HepG2 (cell line): ENCODE data around the gene ZNF575. TPM values are rescaled to one million over a fixed set of nuclear protein-coding genes. Genes with fewer than 3 reads are reported as not detected.

Experiments used
- AHDC1 ChIP-seq: sonication (generic); formaldehyde crosslinking; IDR thresholded peaks from 2 replicates; pipeline ENCODE4 v1.5.1; 2020; ENCODE audit warnings: mild to moderate bottlenecking, missing genetic modification reagents, borderline replicate concordance
- CCDC6 ChIP-seq: sonication (generic); formaldehyde crosslinking; IDR thresholded peaks from 2 replicates; pipeline ENCODE4 v1.8.1; 2022; ENCODE audit warnings: mild to moderate bottlenecking, missing genetic modification reagents, moderate library complexity
- ETV6 ChIP-seq: sonication (generic); formaldehyde crosslinking; conservative IDR thresholded peaks from 2 replicates; pipeline ENCODE4 v1.4.0; 2020; ENCODE audit warnings: missing genetic modification reagents
- FOXM1 ChIP-seq: sonication (generic); formaldehyde crosslinking; IDR thresholded peaks from 2 replicates; pipeline ENCODE4 v1.5.0; 2020; ENCODE audit warnings: missing genetic modification reagents
- KDM3A ChIP-seq: IDR thresholded peaks from 2 replicates; pipeline ENCODE4 v1.6.1; 2018; ENCODE audit warnings: low read depth, missing compliant biosample characterization
- PLRG1 ChIP-seq: fragments of 450-650 bp; conservative IDR thresholded peaks from 2 replicates; pipeline ENCODE4 v1.6.1; 2016
- TEF ChIP-seq: sonication (generic); formaldehyde crosslinking; IDR thresholded peaks from 2 replicates; pipeline ENCODE4 v1.5.0; 2020; ENCODE audit warnings: missing genetic modification reagents
- ZBTB21 ChIP-seq: sonication (generic); formaldehyde crosslinking; IDR thresholded peaks from 2 replicates; pipeline ENCODE4 v1.4.0; 2020; ENCODE audit warnings: missing genetic modification reagents
- ZFP82 ChIP-seq: sonication (generic); formaldehyde crosslinking; IDR thresholded peaks from 2 replicates; pipeline ENCODE4 v1.5.1; 2020; ENCODE audit warnings: mild to moderate bottlenecking, missing genetic modification reagents, borderline replicate concordance
- ZNF101 ChIP-seq: sonication (generic); formaldehyde crosslinking; IDR thresholded peaks from 2 replicates; pipeline ENCODE4 v1.4.0; 2020; ENCODE audit warnings: mild to moderate bottlenecking, low read depth, missing genetic modification reagents, borderline replicate concordance
- ZNF34 ChIP-seq: sonication (generic); formaldehyde crosslinking; IDR thresholded peaks from 2 replicates; pipeline ENCODE4 v1.4.0; 2020; ENCODE audit warnings: mild to moderate bottlenecking, missing genetic modification reagents, borderline replicate concordance
- ZNF446 ChIP-seq: sonication (generic); formaldehyde crosslinking; IDR thresholded peaks from 2 replicates; pipeline ENCODE4 v1.5.0; 2020; ENCODE audit warnings: mild to moderate bottlenecking, missing genetic modification reagents
- ZNF577 ChIP-seq: sonication (generic); formaldehyde crosslinking; IDR thresholded peaks from 2 replicates; pipeline ENCODE4 v1.4.0; 2020; ENCODE audit warnings: mild to moderate bottlenecking, low read depth, missing genetic modification reagents, borderline replicate concordance
- ZNF709 ChIP-seq: sonication (generic); formaldehyde crosslinking; IDR thresholded peaks from 2 replicates; pipeline ENCODE4 v1.5.0; 2020; ENCODE audit warnings: mild to moderate bottlenecking, missing genetic modification reagents
- ZNF746 ChIP-seq: sonication (generic); formaldehyde crosslinking; IDR thresholded peaks from 2 replicates; pipeline ENCODE4 v1.8.0; 2022; ENCODE audit warnings: mild to moderate bottlenecking, missing genetic modification reagents
- polyA plus RNA-seq, 8 experiments: library from polyadenylated mRNA; depleted of rRNA in 3 of 8; stranded (reverse) in 7 of 8; unstranded in 1 of 8; fragments of >200 nt; fragmentation: Illumina TruSeq in 4 of 8; extraction: Trizol in 4 of 8; gene quantifications; 2 replicates each; pipeline versions ENCODE4 v1.2.1 to v1.2.3, GENCODE V29; 2011 to 2016; ENCODE audit warnings: low read depth in 4 of 8, missing spikeins in 1 of 8, mixed read lengths in 1 of 8; ENCODE audit not compliant: insufficient read depth in 1 of 8
- total RNA-seq, 5 experiments: library from RNA; depleted of rRNA; stranded (reverse); fragments of >200 nt; fragmentation: Illumina TruSeq; extraction: Trizol; gene quantifications; 2 replicates each; pipeline ENCODE4 v1.2.3, GENCODE V29; 2016; ENCODE audit warnings: low read depth in 1 of 5
- TF ChIP-seq, protein P1 (sequence below): IDR thresholded peaks from 2 replicates; pipeline ENCODE4 v1.4.0; 2020; ENCODE audit warnings: mild to moderate bottlenecking, missing genetic modification reagents
- TF ChIP-seq, protein P2 (sequence below): IDR thresholded peaks from 2 replicates; pipeline ENCODE4 v1.6.1; 2016; ENCODE audit warnings: missing compliant biosample characterization, missing genetic modification reagents, borderline replicate concordance

ZNF575 gene
- total and polyA plus RNA-seq, 2 of the 13 experiments (the other 11 are each of a cell fraction or from before 2014, with no cell fraction given) = 0.17 to 0.27 TPM

DNA sequence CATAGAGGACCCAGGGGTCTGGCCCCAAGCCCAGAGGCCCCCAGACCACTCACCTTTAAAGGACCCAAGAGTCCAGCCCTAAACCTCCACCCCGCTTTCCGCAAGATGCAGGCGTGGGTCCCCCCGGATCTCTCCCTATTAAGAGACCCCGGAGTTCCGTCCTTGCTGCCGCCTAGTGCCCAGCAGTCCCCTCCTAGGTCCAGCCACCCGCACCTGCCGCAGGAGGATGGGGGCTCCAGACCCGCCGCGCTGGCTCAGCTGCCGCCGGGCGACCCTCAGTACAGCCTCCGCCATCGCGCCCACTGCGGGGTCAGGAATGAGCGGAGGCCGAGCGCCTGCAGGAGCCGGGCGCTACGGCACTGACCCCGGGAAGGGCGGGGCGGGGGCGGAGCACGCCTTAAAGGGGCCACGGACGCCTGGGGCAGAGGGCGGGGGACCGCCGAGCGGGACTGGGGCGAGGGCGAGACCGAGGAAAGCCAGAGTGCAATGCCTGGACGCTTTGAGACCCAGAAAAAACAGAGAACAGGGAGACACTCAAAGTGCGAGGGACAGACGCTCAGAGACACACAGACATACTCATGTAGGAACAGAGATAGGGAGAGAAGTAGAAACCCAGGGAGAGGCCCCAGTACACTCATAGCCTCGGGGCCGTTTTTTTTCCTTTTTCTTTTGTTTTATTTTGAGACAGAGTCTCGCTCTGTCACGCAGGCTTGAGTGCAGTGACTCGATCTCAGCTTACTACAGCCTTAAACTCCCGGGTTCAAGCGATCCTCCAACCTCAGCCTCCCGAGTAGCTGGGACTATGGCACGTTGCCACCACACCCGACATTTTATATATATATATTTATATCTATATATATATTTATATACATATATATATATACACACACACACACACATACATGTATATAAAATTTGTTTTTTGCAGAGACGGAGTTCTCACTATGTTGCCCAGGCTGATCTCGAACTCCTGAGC is 5.8 kb upstream of the ZNF575 start, which contains the start of gene ETHE1 (continued):
- TF ChIP-seq AHDC1 (no peak), ZNF34 (CRISPR knock-in tag) (no peak), ZFP82 (CRISPR knock-in tag) (no peak), ZNF446 (no peak), TEF (no peak), ZNF101 (CRISPR knock-in tag) (no peak), ZNF746 (CRISPR knock-in tag) (no peak), ETV6 (CRISPR knock-in tag) (peak; percentile 80; the same call in 1 of the 2 replicates), ZNF709 (no peak), KDM3A (CRISPR knock-in tag) (peak; percentile 74; the same call in 1 of the 2 replicates), ZNF577 (no peak), CCDC6 (peak; percentile 45; the same call in 1 of the 2 replicates), PLRG1 (no peak), ZBTB21 (no peak), FOXM1 (CRISPR knock-in tag) (no peak)
- TF ChIP-seq, protein P1, sequence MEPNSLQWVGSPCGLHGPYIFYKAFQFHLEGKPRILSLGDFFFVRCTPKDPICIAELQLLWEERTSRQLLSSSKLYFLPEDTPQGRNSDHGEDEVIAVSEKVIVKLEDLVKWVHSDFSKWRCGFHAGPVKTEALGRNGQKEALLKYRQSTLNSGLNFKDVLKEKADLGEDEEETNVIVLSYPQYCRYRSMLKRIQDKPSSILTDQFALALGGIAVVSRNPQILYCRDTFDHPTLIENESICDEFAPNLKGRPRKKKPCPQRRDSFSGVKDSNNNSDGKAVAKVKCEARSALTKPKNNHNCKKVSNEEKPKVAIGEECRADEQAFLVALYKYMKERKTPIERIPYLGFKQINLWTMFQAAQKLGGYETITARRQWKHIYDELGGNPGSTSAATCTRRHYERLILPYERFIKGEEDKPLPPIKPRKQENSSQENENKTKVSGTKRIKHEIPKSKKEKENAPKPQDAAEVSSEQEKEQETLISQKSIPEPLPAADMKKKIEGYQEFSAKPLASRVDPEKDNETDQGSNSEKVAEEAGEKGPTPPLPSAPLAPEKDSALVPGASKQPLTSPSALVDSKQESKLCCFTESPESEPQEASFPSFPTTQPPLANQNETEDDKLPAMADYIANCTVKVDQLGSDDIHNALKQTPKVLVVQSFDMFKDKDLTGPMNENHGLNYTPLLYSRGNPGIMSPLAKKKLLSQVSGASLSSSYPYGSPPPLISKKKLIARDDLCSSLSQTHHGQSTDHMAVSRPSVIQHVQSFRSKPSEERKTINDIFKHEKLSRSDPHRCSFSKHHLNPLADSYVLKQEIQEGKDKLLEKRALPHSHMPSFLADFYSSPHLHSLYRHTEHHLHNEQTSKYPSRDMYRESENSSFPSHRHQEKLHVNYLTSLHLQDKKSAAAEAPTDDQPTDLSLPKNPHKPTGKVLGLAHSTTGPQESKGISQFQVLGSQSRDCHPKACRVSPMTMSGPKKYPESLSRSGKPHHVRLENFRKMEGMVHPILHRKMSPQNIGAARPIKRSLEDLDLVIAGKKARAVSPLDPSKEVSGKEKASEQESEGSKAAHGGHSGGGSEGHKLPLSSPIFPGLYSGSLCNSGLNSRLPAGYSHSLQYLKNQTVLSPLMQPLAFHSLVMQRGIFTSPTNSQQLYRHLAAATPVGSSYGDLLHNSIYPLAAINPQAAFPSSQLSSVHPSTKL (CRISPR knock-in tag) = peak; percentile 41; the same call in 1 of the 2 replicates
- TF ChIP-seq, protein P2, sequence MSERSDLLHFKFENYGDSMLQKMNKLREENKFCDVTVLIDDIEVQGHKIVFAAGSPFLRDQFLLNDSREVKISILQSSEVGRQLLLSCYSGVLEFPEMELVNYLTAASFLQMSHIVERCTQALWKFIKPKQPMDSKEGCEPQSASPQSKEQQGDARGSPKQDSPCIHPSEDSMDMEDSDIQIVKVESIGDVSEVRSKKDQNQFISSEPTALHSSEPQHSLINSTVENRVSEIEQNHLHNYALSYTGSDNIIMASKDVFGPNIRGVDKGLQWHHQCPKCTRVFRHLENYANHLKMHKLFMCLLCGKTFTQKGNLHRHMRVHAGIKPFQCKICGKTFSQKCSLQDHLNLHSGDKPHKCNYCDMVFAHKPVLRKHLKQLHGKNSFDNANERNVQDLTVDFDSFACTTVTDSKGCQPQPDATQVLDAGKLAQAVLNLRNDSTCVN (CRISPR knock-in tag) = peak; percentile 74; the same call in 1 of the 2 replicates
